Measurements from ENCODE around the gene TBC1D22A.

DNA sequence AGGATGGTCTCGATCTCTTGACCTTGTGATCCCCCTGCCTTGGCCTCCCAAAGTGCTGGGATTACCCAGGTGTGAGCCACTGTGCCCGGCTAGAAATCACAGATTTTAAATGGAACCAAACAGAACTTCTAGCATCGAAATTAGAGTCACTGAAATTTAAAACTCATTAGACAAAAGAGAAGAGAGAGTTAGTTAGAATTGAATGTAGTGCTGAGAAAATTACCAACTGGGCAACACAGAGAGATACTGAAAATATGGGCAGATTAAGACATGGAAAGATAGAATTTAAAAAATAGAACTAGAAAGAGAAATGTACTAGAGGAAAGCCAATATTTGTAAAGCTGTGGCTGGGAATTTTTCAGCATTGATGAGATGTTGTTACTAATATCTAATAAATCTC is 217.9 kb downstream of the TBC1D22A start:
- TF ChIP-seq, protein P1, sequence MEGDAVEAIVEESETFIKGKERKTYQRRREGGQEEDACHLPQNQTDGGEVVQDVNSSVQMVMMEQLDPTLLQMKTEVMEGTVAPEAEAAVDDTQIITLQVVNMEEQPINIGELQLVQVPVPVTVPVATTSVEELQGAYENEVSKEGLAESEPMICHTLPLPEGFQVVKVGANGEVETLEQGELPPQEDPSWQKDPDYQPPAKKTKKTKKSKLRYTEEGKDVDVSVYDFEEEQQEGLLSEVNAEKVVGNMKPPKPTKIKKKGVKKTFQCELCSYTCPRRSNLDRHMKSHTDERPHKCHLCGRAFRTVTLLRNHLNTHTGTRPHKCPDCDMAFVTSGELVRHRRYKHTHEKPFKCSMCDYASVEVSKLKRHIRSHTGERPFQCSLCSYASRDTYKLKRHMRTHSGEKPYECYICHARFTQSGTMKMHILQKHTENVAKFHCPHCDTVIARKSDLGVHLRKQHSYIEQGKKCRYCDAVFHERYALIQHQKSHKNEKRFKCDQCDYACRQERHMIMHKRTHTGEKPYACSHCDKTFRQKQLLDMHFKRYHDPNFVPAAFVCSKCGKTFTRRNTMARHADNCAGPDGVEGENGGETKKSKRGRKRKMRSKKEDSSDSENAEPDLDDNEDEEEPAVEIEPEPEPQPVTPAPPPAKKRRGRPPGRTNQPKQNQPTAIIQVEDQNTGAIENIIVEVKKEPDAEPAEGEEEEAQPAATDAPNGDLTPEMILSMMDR (IDR thresholded peaks at IDR 0.05; ENCODE audit: low read depth, low read length), result no peak
- no peak for TF ChIP-seq EZH2phosphoT487 (IDR thresholded peaks at IDR 0.05; ENCODE audit: low read depth)

Measured in OCI-LY3 (cell line).